ENCODE results near the gene TNRC6A. TPM values are rescaled to one million over a fixed set of nuclear protein-coding genes. Genes with fewer than 3 reads are reported as not detected.

Gene TNRC6A
- total RNA-seq, 1 donor from 2014 or later: 54.2 TPM

Other genes starting within 250 kb of the TNRC6A start
- 65.7 and 73.8 TPM in 2 replicates for gene RBBP6, start 190.1 kb upstream of the TNRC6A start, total RNA-seq
- gene SLC5A11, start 116.3 kb downstream of the TNRC6A start, total RNA-seq: not detected in 2 replicates

Measured in activated CD4-positive, alpha-beta T cell treated with anti-CD3 and anti-CD28 coated beads, Interleukin-2, amount 10 ng/mL, durations not matched to agents 24 days and 14 days (primary cell).